Lower leg skin (tissue), 3 donors: ENCODE results near the gene C8B.

Experiments
- POLR2A ChIP-seq, 2 donors: fragments of 450-650 bp; IDR thresholded peaks; one replicate each; pipeline ENCODE4 v1.6.1; 2016 to 2017; ENCODE audit warnings: antibody characterized with exemption in 2 of 2, mild to moderate bottlenecking in 1 of 2, moderate library complexity in 1 of 2
- TF ChIP-seq, protein P1 (sequence below), 3 donors: fragments of 450-650 bp; IDR thresholded peaks; one replicate each; pipeline ENCODE4 v1.5.1; 2016; ENCODE audit warnings: antibody characterized with exemption in 3 of 3, mild to moderate bottlenecking in 3 of 3, moderate library complexity in 2 of 3

DNA sequence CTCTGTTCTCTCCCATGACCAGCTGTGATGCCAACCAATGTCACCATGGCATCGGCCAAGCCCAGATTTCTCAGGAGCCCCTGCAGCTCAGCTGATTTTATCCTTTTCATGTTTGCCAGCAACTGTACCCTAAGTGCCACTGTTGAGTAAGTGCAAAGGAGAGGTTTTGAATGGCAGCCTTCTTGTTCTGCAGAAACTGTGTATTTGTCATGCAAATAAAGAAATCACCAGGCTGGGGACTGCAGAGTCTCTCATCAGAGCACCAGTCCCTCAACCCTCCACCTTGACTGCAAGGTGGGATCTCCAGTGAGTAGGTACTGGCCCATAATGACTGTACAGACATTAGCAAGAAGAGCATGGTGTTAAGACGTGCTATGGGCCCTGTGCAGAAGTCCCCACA lies 26.6 kb downstream of the C8B start:
- TF ChIP-seq, protein P1, sequence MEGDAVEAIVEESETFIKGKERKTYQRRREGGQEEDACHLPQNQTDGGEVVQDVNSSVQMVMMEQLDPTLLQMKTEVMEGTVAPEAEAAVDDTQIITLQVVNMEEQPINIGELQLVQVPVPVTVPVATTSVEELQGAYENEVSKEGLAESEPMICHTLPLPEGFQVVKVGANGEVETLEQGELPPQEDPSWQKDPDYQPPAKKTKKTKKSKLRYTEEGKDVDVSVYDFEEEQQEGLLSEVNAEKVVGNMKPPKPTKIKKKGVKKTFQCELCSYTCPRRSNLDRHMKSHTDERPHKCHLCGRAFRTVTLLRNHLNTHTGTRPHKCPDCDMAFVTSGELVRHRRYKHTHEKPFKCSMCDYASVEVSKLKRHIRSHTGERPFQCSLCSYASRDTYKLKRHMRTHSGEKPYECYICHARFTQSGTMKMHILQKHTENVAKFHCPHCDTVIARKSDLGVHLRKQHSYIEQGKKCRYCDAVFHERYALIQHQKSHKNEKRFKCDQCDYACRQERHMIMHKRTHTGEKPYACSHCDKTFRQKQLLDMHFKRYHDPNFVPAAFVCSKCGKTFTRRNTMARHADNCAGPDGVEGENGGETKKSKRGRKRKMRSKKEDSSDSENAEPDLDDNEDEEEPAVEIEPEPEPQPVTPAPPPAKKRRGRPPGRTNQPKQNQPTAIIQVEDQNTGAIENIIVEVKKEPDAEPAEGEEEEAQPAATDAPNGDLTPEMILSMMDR (IDR thresholded peaks at IDR 0.05), result no peak
- TF ChIP-seq POLR2A (IDR thresholded peaks at IDR 0.05), result no peak
